ENCODE data around the gene ACTR3.

ACTR3 gene

GRCh38 chr2:113876503-113877387 lies 13.1 kb upstream of the ACTR3 start:
- no peak for DNase-seq (ENCODE audit: low spot score)

DNA sequence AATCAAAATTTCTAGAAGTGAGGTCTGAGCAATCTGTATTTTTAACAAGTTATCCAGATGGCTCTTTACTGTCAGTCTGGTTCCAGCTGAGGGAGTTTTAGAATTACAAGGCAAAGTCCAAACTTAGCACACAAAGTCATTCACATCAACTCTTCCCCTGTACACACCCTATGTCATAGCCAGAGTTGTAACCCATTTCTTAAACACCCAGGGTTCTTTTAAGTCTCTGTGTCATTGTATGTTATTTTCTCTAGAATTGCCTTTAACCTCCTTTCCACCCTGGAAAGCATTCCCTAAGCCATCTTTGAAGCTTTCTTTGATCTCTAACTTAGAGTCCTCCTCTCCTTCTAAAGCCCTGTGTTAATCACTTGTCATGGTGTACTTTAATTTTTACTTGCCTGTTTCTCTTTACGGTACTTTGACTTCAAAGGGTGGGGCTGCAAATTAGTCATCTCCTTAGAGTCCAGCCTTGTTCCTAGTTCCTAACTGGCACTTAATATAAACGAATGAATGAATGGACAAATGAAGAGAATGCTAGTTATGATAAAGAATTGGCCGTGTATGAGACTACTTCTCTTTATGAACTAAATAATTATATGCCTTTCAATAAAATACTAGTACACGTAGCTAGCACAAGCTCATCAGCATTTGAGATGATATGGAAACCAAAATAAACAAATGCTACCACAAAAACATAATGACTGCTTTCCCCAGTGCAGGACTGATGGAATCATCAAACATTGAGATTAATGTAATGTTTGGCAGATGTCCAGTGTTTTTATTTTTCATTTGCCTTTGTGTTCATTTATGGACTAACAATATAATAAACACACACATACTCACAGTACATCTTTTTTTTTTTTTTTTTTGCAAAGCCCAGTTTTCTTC lies 11.9 kb upstream of the ACTR3 start:
- DNase-seq (ENCODE audit: low spot score) = peak; percentile 44

DNA sequence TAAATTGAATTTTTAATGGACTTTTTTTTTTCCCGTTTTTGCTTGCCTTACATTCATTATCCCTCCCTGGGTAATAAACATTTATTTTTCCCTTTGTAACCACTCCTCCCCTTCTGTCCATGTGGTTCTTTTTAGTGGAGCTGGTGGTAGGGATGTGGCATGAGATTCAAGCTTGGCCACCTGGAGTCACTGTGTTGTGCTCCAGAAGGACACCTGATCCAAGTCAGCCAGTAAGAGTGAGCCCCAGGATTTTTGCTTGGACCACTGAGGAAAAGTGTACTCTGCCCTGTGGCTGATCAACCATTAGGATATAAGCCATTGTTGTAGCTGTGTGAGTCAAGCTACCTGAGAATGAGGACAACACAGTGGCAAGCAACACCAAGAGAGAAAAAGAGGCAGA lies 11.1 kb upstream of the ACTR3 start:
- DNase-seq (ENCODE audit: low spot score) = no peak

GRCh38 chr2:113879457-113879856 lies 10.4 kb upstream of the ACTR3 start:
- no peak for DNase-seq (ENCODE audit: low spot score)

DNA sequence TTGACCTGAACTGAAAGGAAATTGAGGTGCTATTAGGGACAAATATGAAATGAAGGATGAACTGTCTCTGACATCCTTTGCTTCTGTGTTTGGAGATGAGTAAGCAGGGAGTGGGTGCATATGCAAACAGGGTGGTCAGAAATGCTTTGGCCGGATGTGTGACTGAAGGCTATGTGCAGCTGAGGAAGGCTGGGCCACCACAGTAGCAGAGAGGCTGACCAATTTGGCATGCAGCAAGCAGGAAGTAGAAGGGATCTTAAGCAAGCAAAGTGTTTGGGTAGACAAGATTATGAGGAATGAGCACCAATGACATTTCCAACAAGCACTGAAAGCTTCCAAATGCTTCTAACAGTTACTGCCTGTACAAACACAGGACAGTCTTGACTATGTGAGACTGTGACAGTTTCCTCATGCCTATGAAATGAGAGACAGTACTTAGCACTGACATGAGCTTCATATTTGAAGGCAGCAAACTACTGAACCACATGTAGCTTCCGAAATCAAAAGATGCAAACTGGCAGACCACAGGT lies 3.3 kb upstream of the ACTR3 start:
- DNase-seq (ENCODE audit: low spot score) = peak; percentile 86

DNA sequence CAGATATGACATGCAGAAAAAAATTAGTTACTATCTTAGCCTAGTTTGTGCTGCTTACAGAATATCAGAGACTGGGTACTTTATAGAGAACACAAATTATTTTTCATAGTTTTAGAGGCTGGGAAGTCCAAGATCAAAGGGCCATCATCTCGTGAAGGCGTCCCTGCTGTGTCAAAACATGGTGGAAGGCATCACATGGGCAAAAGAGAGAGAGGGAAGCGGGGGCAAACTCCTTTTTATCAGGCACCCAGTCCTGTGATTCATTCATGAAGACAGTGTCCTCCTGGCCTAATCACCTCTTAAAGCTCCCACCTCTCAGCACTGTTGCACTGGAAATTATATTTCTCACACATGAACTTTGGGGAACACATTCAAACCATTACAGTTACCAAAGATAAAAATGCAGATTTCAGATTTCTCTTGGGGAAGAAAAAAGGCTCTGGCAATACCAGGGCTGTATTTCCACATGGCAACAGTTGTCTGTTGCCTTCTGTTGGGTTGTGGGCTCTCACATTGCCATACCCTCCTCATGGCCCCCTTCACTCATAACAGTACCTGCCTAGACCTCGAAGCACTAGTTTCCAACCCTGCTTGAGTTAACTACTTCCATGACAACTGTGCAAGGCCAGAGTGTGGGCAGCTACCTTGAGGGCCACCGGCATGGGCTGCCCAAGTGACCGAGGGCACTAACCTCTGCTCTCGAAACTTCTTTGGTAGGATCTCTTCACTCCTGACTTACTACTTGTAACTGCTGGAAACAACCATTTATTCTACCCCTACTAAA lies 2.7 kb upstream of the ACTR3 start:
- no peak for DNase-seq (ENCODE audit: low spot score)

DNA sequence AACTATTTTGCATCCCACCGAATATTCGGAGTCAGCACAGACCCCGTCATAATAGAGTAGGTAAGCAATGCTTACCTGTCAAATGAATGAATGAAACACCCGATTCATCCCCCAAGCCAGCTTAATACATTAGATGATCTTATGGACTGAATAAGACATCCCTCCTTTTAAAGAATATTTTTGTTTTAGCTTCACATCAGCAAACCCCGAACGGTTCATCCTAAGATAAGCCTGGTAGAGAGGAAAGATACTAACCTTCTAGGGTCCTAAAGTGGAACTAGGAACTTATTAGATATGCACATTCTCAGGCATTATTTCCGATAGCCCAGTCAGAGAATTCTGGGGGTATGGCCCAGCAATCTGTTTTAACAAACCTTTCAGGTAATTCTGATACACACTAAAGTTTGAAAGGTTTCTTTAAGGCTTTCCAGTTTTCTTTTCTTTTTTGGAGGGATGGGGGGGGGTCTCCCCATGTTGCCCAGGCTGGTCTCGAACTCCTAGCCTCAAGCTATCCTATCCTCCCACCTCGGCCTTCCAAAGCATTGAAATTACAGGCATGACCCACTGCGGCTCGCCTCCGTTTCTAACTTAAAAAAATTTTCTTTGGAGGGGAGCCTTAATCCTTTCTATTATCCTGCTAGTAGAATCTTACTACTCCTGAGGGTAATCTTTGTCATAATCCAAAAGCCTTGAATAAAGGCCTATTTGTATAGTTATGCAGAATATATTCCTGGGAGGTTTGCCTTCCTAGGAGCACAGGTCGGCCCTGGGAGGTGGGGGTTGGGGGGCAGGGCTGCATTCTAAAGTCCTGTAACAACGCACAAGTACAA lies 1.0 kb upstream of the ACTR3 start:
- DNase-seq (ENCODE audit: low spot score) = no peak

GRCh38 chr2:113890253-113891235 lies 655 bp downstream of the ACTR3 start:
- DNase-seq (ENCODE audit: low spot score) = peak; percentile 51

- no peak for DNase-seq (ENCODE audit: low spot score)
These were observed 1.5 kb downstream of the ACTR3 start for GRCh38 chr2:113891265-113891959.

GRCh38 chr2:113892004-113892710 lies 2.3 kb downstream of the ACTR3 start:
- no peak for DNase-seq (ENCODE audit: low spot score)

DNA sequence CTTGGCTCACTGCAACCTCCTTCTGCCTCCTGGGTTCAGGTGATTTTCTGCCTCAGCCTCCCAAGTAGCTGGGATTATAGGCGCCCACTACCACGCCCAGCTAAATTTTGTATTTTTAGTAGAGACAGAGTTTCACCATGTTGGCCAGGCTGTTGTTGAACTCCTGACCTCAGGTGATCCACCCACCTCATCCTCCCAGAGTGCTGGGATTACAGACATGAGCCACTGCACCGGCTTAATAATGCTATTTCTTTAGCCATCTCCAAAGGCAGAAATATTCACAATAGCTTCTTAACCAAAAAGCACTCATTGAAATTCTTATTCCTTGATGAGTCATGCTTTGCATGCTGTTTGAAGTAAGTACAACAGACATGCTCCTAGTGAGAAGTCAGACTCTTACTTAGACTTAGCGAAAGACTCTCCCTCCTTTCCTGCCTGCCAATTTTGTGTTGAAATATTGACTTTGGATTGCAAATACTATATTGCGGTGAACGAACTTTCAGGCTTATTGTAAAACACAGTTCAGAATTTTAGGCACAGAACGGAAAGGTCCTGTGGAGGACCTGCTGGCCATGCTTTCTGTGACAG lies 4.4 kb downstream of the ACTR3 start:
- peak; percentile 77 for DNase-seq (ENCODE audit: low spot score)

- no peak for DNase-seq (ENCODE audit: low spot score)
These were observed 5.4 kb downstream of the ACTR3 start for GRCh38 chr2:113895301-113895700.

DNA sequence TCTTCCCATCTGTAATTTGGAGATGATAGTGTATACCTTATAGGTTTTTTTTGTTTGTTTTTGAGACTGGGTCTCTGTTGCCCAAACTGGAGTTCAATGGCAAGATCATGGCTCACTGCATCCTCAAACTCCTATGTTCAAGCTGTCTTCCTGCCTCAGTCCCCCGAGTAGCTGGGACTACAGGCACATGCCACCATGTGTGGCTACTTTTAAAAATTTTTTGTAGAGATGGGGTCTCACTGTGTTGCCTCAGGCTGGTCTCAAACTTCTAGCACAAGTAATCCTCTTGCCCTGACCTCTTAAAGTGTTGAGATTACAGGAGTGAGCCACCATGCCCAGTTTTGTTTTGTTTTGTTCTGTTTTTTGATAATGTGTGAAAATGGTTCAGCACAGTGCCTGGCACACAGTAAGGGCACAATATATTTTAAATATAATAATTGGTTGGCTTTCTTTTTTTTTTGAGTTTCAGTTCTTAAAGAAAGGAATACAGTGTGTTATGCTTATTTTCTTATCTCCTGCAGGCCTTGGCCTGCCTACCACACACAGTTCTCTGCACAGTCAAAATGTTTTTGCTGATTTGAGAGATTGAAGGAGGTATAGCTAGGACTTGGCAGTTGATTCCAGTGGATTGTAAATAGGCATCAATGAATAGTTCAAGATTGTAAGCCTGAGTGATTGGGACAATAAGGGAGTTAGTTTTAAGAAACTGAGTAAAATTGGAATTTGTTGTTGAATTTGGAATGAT lies 6.1 kb downstream of the ACTR3 start:
- no peak for DNase-seq (ENCODE audit: low spot score)

DNA sequence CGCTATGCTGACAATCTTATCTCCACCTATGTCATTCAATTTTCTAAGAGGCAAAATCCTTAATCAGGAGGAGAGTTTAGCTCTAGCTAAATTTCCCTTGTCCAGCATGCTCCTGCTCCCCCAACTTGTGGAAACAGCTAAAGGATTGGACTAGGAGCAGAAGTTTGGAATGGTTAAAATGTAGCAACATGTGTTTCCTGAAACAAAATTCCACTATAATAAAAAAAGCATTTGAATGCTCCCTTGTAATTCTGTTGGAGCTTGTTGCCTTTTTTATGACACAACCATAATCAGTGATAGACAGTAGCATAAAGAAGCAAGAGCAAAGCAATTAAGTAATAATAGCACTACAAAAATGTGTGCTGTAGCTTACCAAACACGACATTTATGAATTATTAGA lies 6.9 kb downstream of the ACTR3 start:
- DNase-seq (ENCODE audit: low spot score) = peak; percentile 31

- DNase-seq (ENCODE audit: low spot score) = no peak
These were observed 8.2 kb downstream of the ACTR3 start for GRCh38 chr2:113898081-113898480.

- no peak for DNase-seq (ENCODE audit: low spot score)
These were observed 9.3 kb downstream of the ACTR3 start for GRCh38 chr2:113899166-113899565.

GRCh38 chr2:113901943-113902342 lies 12.1 kb downstream of the ACTR3 start:
- DNase-seq (ENCODE audit: low spot score) = no peak
